Left lung (tissue), 10 donors: ENCODE measurements around the gene FAM107B. TPM values are rescaled to one million over a fixed set of nuclear protein-coding genes. Genes with fewer than 3 reads are reported as not detected.

ENCODE experiments used
- ATAC-seq: fragments of 200-7000 bp; cut with Tn5 transposase; one replicate; pipeline ENCODE4 v1.9.1; 2020; ENCODE audit warnings: moderate library complexity
- DNase-seq, 4 donors: peaks; one replicate each; pipeline ENCODE4 v3.0.0-alpha.2; 2013 to 2020
- H3K27ac ChIP-seq, 2 donors: fragments of 200-600 bp; sonication (generic) in 1 of 2; one replicate each; pipeline versions ENCODE4 v1.5.0 to v1.8.0; 2020 to 2021
- H3K27me3 ChIP-seq, 2 donors: fragments of 200-600 bp; sonication (generic) in 1 of 2; one replicate each; pipeline versions ENCODE4 v1.5.0 to v1.8.0; 2020 to 2021
- H3K36me3 ChIP-seq, 2 donors: fragments of 200-600 bp; sonication (generic) in 1 of 2; one replicate each; pipeline versions ENCODE4 v1.5.0 to v1.8.0; 2020 to 2021
- H3K4me1 ChIP-seq, 2 donors: fragments of 200-600 bp; one replicate each; pipeline ENCODE4 v1.8.0; 2021
- H3K4me3 ChIP-seq, 2 donors: fragments of 200-600 bp; sonication (generic) in 1 of 2; one replicate each; pipeline versions ENCODE4 v1.5.0 to v1.8.0; 2020 to 2021; ENCODE audit warnings: mild to moderate bottlenecking in 1 of 2
- H3K9me3 ChIP-seq, 2 donors: fragments of 200-600 bp; sonication (generic) in 1 of 2; one replicate each; pipeline versions ENCODE4 v1.5.0 to v1.8.0; 2020 to 2021
- intact Hi-C, 2 donors: fragments of 100-400 bp; cut with DNase I; formaldehyde crosslinking; loops; one replicate each; pipeline versions ENCODE4 v1.11.2 to v1.14.2; 2022
- polyA plus RNA-seq, 6 donors: library from polyadenylated mRNA; unstranded; fragments of 120-200 nt; gene quantifications; one replicate each; pipeline ENCODE4 v1.2.1, GENCODE V29; 2013; ENCODE audit not compliant: insufficient read length in 6 of 6
- total RNA-seq, 2 donors: library from RNA; stranded (reverse); fragmentation: NEBNext Ultra II Directional; extraction: Animal tissue kit (Norgen Biotek cat#: 25700); gene quantifications; one replicate each; pipeline ENCODE4 v1.2.1, GENCODE V29; 2021
- TF ChIP-seq, protein P1 (sequence below), 2 donors: fragments of 200-600 bp; sonication (generic) in 1 of 2; IDR thresholded peaks; one replicate each; pipeline versions ENCODE4 v1.5.0 to v1.8.0; 2021; ENCODE audit warnings: antibody characterized with exemption in 2 of 2
- donor health status: DM: no; HTN: yes; CAD: no.
- donor health status: DM: no; HTN: no; CAD: no.

Gene FAM107B
- total and polyA plus RNA-seq, 8 donors = 66.2 to 93.6 (median 83.0) TPM

DNA sequence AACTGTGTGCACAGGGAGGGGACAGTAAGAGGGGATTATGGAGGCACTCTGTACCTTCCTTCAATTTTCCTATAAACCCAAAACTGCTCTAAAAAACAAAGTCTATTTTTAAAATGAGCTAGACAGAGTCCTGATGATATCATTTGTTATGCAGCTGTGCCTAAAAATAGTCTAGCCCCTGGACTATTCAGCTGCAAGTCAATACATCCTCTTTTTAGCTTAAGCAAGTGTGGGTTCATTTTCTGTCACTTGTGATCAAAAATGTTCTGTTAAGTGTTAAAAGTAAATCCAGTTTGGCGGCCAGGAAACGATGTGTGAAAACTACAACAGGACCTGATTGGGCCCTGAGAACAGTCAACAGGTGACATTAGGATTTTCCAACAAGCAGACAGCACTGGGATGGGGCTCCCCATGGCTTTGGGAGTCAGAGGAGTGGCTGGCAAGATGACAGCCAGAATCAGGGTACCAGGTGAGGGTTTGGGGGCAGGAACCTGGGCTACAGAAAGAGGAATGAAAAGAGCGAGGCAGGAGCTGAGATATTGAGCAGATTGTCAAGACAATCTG, 33.9 kb downstream of the FAM107B start:
- DNase-seq (no peak), ATAC-seq (peak; percentile 52)
- Histone ChIP-seq H3K4me3 (no peak overlapping the region), H3K27me3 (no peaks in the 10 kb centered on the region), H3K36me3 (no peaks in the 10 kb centered on the region), H3K9me3 (no peaks in the 10 kb centered on the region), H3K27ac (peak overlapping the region in 1 of 2 donors; percentile 10), H3K4me1 (peaks cover 10 to 14% of the 10 kb centered on the region in 2 donors)
- TF ChIP-seq, protein P1, sequence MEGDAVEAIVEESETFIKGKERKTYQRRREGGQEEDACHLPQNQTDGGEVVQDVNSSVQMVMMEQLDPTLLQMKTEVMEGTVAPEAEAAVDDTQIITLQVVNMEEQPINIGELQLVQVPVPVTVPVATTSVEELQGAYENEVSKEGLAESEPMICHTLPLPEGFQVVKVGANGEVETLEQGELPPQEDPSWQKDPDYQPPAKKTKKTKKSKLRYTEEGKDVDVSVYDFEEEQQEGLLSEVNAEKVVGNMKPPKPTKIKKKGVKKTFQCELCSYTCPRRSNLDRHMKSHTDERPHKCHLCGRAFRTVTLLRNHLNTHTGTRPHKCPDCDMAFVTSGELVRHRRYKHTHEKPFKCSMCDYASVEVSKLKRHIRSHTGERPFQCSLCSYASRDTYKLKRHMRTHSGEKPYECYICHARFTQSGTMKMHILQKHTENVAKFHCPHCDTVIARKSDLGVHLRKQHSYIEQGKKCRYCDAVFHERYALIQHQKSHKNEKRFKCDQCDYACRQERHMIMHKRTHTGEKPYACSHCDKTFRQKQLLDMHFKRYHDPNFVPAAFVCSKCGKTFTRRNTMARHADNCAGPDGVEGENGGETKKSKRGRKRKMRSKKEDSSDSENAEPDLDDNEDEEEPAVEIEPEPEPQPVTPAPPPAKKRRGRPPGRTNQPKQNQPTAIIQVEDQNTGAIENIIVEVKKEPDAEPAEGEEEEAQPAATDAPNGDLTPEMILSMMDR (IDR thresholded peaks at IDR 0.05) = no peak
- intact Hi-C loops = no loop called here

DNA sequence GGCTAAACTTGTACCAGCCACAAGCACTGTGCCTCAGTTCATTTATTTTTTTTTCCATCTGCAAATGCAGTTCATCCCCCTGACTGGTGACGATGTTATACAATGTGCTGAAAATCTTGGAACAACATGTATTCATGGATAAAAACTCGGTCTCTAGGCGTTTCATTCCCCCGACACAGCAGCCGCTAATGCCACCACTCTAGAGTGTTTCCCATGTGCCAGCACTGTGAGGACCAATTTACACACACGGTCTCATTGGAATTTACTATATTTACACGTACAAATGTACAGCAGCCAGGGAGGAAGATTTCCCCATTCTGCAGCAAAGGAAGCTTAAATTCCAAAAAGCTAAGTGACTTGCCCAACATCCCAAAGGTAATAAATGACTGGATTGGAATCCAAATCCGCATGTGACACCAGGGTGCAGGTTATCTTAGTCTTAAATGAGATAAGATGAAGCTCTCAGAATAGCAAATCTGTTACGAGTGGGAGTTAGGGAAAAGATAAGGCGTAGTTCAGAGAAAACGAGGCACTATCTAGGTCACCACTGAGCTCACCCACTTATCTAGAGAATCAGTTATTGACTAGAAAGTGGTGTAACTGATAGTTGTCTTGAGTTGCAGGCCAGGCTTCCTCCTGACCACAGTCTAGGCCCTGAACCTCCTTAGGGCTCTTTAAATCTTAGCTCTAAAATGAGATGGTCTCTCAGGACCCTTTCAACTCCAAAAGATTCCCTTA, 36.7 kb downstream of the FAM107B start:
- TF ChIP-seq, protein P1 (IDR thresholded peaks at IDR 0.05) = no peak
- H3K27ac ChIP-seq = no peak overlapping the region
- ATAC-seq (no peak), DNase-seq (no peak)
- H3K9me3 ChIP-seq = no peaks in the 10 kb centered on the region
- intact Hi-C loops = no loop called here
- no peaks in the 10 kb centered on the region for H3K27me3 ChIP-seq
- H3K36me3 ChIP-seq = no peaks in the 10 kb centered on the region
- H3K4me3 ChIP-seq = no peak overlapping the region
- H3K4me1 ChIP-seq = peaks cover 10 to 14% of the 10 kb centered on the region in 2 donors

DNA sequence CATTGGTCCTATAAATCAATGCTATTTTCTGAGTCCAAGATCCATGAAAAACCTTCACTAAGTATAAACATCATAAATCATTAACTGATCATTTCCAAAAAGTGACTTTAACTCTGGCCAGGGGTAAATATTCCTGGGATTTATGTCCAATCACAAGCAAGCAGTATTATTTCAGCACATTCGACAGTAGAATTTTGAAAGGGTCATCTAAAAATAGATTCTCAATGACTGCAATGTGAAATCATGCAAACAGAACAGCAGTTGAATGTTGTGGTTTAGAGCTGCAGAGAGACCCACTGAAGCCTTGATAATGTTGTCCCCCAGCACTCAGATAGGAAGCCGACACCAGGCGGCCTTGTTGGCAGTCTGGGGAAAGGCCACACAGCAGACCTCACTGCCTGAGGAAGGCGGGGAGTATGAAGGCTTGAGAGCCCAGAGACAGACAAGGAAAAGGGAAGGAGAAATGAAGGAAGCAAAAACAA, 38.1 kb downstream of the FAM107B start:
- peak; percentile 73 for ATAC-seq
- TF ChIP-seq, protein P1 (IDR thresholded peaks at IDR 0.05) = no peak

DNA sequence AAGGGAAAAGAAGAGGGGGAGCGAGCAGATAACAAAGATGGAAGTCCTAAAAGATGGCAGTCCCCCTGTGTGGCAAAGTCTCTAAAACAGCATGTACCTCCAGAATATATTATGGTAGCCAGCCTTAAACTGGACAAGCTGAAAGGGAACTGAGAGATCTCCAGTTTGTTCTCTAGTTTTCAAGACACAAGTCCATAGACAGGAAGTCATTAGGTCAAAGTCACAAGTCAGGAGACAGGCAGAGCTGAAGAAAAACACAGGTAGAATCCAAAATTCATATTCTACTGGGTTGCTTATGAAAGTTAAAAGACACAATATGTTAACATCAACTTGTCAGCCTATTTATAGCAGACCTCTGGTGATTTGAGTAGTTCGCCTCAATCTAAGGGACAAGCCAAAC, 38.7 kb downstream of the FAM107B start:
- Histone ChIP-seq H3K27me3 (no peaks in the 10 kb centered on the region), H3K27ac (peak overlapping the region in 1 of 2 donors; percentile 62), H3K9me3 (no peaks in the 10 kb centered on the region), H3K36me3 (no peaks in the 10 kb centered on the region), H3K4me1 (peaks cover 10 to 14% of the 10 kb centered on the region in 2 donors), H3K4me3 (no peak overlapping the region)
- intact Hi-C loops = no loop called here
- DNase-seq = no peak
- ATAC-seq = no peak
- TF ChIP-seq, protein P1 (IDR thresholded peaks at IDR 0.05) = no peak

More for the DNA sequence above, 38.1 kb downstream of the FAM107B start:
- peak in 2 of 4 donors; percentile 56 to 73 for DNase-seq
- H3K4me3 ChIP-seq = no peak overlapping the region
- H3K27ac ChIP-seq = peak overlapping the region in 1 of 2 donors; percentile 62
- no peaks in the 10 kb centered on the region for H3K36me3 ChIP-seq
- no peaks in the 10 kb centered on the region for H3K9me3 ChIP-seq
- intact Hi-C loops = no loop called here
- H3K4me1 ChIP-seq = peaks cover 10 to 14% of the 10 kb centered on the region in 2 donors
- H3K27me3 ChIP-seq = no peaks in the 10 kb centered on the region

DNA sequence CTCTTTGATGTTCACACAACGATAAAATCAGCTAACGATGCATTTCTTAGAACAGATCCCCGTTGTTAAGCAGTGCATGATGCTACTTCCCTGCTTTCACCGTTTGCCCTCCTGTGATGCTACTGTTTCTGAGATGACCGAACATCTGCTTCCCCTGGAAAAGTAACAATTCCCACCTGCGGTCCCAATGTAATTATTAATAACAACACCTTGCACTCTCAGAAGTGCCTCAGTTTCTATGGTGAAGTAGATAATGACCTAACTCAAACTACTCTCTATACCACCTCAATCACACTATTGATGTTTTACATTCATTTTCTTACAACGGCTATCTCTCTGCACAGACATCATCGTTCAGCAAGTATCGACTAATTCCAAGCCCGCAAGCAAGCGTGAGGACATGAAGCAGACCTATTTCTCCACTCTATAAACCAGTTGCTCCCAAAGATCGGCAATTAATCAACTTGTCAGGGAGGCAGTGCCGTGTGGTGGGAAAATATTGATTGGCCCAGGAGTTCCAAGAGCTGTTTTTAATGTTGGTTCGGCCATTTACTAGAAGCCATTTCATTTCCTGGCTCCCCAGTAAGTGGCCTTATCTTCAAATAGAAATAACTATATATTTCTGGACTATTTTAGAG, 42.7 kb downstream of the FAM107B start:
- TF ChIP-seq, protein P1 (IDR thresholded peaks at IDR 0.05) = no peak
- ATAC-seq = no peak
- H3K9me3 ChIP-seq = no peaks in the 10 kb centered on the region
- no peaks in the 10 kb centered on the region for H3K27me3 ChIP-seq
- H3K4me3 ChIP-seq = no peak overlapping the region
- no peak for DNase-seq
- H3K27ac ChIP-seq = no peak overlapping the region
- no peaks in the 10 kb centered on the region for H3K36me3 ChIP-seq
- intact Hi-C loops = no loop called here
- peaks cover 4 to 9% of the 10 kb centered on the region in 2 donors for H3K4me1 ChIP-seq
